Forelimb muscle (tissue), 1 donor: ENCODE data around the gene YAF2. TPM values are rescaled to one million over a fixed set of nuclear protein-coding genes. Genes with fewer than 3 reads are reported as not detected.

ENCODE experiments used
- DNase-seq: peaks from one replicate; pipeline ENCODE4 v3.0.0-alpha.2; 2013; ENCODE audit warnings: low read depth
- polyA plus RNA-seq: library from polyadenylated mRNA; unstranded; fragments of 120-200 nt; gene quantifications from one replicate; pipeline ENCODE4 v1.2.1, GENCODE V29; 2013; ENCODE audit not compliant: insufficient read length

Gene YAF2
- polyA plus RNA-seq, 1 donor: 29.6 TPM

- peak; percentile 73 for DNase-seq
These were observed 93.4 kb downstream of the YAF2 start, which contains the start of gene GXYLT1 for GRCh38 chr12:42144408-42145196. GXYLT1 (minus strand) TSS chr12:42144874; CDS start chr12:42144646, 228 bp downstream.

- no peak for DNase-seq
These were observed 94.0 kb downstream of the YAF2 start for GRCh38 chr12:42144158-42144407.

- no peak for DNase-seq
These were observed 94.4 kb downstream of the YAF2 start for GRCh38 chr12:42143452-42144157.

GRCh38 chr12:42141981-42142606, 96.0 kb downstream of the YAF2 start:
- DNase-seq: no peak

GRCh38 chr12:42140901-42141300, 97.1 kb downstream of the YAF2 start:
- no peak for DNase-seq

GRCh38 chr12:42135259-42135814, 102.7 kb downstream of the YAF2 start:
- no peak for DNase-seq

GRCh38 chr12:42130672-42131402, 107.2 kb downstream of the YAF2 start:
- no peak for DNase-seq

GRCh38 chr12:42129595-42130204, 108.3 kb downstream of the YAF2 start:
- no peak for DNase-seq

- DNase-seq: no peak
These were observed 109.2 kb downstream of the YAF2 start for GRCh38 chr12:42128888-42129287.

- no peak for DNase-seq
These were observed 109.7 kb downstream of the YAF2 start for GRCh38 chr12:42128327-42128726.

- DNase-seq: no peak
These were observed 111.1 kb downstream of the YAF2 start for GRCh38 chr12:42126963-42127362.

GRCh38 chr12:42125388-42125767, 112.7 kb downstream of the YAF2 start:
- DNase-seq: no peak

GRCh38 chr12:42124764-42125387, 113.2 kb downstream of the YAF2 start:
- no peak for DNase-seq

- DNase-seq: no peak
These were observed 118.9 kb downstream of the YAF2 start for GRCh38 chr12:42119085-42119633.

- DNase-seq: no peak
These were observed 119.7 kb downstream of the YAF2 start for GRCh38 chr12:42118136-42118879.

GRCh38 chr12:42109031-42109430, 129.0 kb downstream of the YAF2 start:
- no peak for DNase-seq
